Activated CD8-positive, alpha-beta T cell treated with anti-CD3 and anti-CD28 coated beads, Interleukin-2, amount 10 ng/mL, durations not matched to agents 7 days and 5 days (primary cell): ENCODE data around the gene TBX20. TPM values are rescaled to one million over a fixed set of nuclear protein-coding genes. Genes with fewer than 3 reads are reported as not detected.

ENCODE experiments used
- ATAC-seq: fragments of 150-1000 bp; cut with Tn5 transposase; one replicate; pipeline ENCODE4 v1.10.0; 2021; ENCODE audit warnings: moderate library complexity
- CTCF ChIA-PET: fragments of 350-600 bp; sonication (Branson Sonifier 250); formaldehyde crosslinking; loops from one replicate; lab custom pipeline; 2021; ENCODE audit warnings: antibody characterized with exemption; lab: Charles Lee
- POLR2A ChIA-PET: fragments of 350-600 bp; sonication (Branson Sonifier 250); formaldehyde crosslinking; loops from one replicate; lab custom pipeline; 2021; ENCODE audit warnings: antibody characterized with exemption; lab: Charles Lee
- DNase-seq: peaks from one replicate; pipeline ENCODE4 v3.0.0-alpha.2; 2020
- H3K27ac Mint-ChIP-seq: one replicate; pipeline ENCODE4 v1.8.0; 2021; ENCODE audit warnings: mild to moderate bottlenecking, mixed read lengths
- H3K27me3 Mint-ChIP-seq: one replicate; pipeline ENCODE4 v1.8.0; 2021; ENCODE audit warnings: low read depth, mixed read lengths
- H3K36me3 Mint-ChIP-seq: one replicate; pipeline ENCODE4 v1.8.0; 2021; ENCODE audit warnings: low read depth, mixed read lengths
- H3K4me1 Mint-ChIP-seq: one replicate; pipeline ENCODE4 v1.8.0; 2021; ENCODE audit warnings: low read depth, mixed read lengths
- H3K4me3 Mint-ChIP-seq: one replicate; pipeline ENCODE4 v1.8.0; 2021; ENCODE audit warnings: mild to moderate bottlenecking, mixed read lengths
- H3K9me3 Mint-ChIP-seq: one replicate; pipeline ENCODE4 v1.8.0; 2022; ENCODE audit warnings: mixed read lengths; ENCODE audit not compliant: insufficient read depth
- total RNA-seq, 2 experiments: library from RNA; stranded (reverse); gene quantifications; one replicate each; pipeline ENCODE4 v1.2.3, GENCODE V29; 2021

TBX20 gene, protein sequence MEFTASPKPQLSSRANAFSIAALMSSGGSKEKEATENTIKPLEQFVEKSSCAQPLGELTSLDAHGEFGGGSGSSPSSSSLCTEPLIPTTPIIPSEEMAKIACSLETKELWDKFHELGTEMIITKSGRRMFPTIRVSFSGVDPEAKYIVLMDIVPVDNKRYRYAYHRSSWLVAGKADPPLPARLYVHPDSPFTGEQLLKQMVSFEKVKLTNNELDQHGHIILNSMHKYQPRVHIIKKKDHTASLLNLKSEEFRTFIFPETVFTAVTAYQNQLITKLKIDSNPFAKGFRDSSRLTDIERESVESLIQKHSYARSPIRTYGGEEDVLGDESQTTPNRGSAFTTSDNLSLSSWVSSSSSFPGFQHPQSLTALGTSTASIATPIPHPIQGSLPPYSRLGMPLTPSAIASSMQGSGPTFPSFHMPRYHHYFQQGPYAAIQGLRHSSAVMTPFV
- not detected for total RNA-seq

DNA sequence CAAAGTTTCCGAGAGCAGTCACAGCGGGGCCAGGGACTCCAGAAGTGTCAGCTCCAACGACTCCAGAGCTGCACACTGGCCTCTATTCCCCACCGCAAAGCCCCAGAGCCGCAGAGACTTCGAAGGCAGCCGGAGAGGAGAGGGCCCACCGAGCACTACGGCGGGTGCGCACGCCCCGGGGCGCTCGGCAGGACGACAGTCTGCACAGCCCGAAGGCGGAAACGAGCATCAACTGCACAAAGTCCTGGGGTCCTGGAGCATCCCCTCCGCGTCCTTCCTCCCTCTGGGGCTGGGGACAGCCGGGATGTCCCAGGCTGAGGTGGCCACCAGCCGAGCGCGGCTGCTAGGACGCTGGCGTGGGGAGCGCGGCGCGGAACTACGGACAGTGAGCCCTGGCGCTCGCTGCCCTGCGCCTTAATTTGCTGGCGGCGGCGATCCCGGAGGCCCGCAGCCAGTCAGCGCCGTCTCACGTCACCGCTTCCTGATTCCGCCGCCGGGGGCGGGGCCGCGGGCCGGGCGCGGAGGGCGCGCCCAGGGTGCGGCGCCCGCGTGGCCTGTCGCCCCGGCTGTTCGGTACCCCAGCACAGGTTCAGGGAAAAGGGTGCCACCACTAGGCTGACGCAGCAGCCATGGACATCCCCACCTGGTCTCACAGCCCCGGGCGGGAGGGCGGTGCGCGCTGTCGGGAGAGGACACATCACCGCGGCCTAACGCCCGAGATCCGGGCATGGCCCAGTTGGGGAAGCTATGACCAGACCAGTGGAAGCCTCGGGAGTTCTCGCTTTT lies at the start of gene TBX20:
TBX20 (minus strand) TSS at position 391 of the 786 bp plus-strand sequence. CDS start 480 bp downstream, outside the sequence.
- H3K27ac Mint-ChIP-seq, result peak within 1 kb of the TSS; percentile 25
- POLR2A ChIA-PET, result no interaction called here
- ATAC-seq (peak; percentile 79), DNase-seq (peak; percentile 39)
- H3K4me3 Mint-ChIP-seq, result peak within 1 kb of the TSS; percentile 51
- peaks cover 10% of the 10 kb centered on the region for H3K9me3 Mint-ChIP-seq
- peaks cover 26% of the 10 kb centered on the region for H3K36me3 Mint-ChIP-seq
- CTCF ChIA-PET, result no interaction called here
- peaks cover 89% of the 10 kb centered on the region for H3K27me3 Mint-ChIP-seq
- peaks cover 25% of the 10 kb centered on the region for H3K4me1 Mint-ChIP-seq

DNA sequence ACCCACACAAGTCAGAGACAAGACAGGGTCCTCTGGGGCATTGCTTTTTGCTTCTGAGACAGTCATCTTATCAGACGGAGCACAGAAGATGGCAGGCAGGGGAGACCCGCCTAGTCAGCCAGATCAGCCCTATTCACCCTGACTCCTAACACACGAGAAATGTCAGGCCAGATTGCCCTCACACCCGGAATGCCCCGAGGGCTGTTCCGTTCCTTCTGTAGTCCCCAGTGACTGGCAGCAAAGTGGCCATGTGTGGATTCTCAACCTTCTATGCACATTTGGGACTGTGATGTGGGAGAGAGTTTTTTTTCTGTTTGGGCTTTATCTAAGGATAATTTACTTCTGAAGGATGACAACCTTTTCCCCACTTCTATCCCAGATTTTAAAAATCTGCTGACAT lies 35.5 kb upstream of the TBX20 start:
- CTCF ChIA-PET, result no interaction called here
- POLR2A ChIA-PET, result no interaction called here
- H3K4me1 Mint-ChIP-seq, result no peaks in the 10 kb centered on the region
- H3K27me3 Mint-ChIP-seq, result no peaks in the 10 kb centered on the region
- H3K9me3 Mint-ChIP-seq, result peaks cover 3% of the 10 kb centered on the region
- ATAC-seq (no peak), DNase-seq (no peak)
- H3K36me3 Mint-ChIP-seq, result no peaks in the 10 kb centered on the region
- no peak overlapping the region for H3K27ac Mint-ChIP-seq
- no peak overlapping the region for H3K4me3 Mint-ChIP-seq

DNA sequence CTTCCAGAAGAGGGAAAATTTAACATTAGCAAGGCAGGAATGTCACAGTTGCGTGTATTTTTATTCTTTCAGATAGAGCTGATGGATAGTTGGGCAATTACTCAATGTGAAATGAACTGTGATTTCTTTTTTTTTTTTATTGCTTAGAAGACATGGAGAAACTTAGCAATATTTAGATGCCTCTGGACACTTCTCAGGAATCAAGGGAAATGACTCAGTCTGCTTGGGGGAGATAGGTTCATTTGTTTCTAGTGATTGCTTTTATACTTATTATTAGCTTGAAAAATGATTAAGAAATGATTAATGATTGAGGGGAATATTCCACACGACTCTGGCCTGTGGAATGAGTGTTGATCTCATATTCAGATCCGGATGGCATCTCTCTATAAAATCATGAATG lies 33.1 kb upstream of the TBX20 start:
- Mint-ChIP-seq H3K27me3 (peaks cover 2% of the 10 kb centered on the region), H3K4me3 (no peak overlapping the region), H3K36me3 (no peaks in the 10 kb centered on the region), H3K27ac (no peak overlapping the region), H3K9me3 (peaks cover 3% of the 10 kb centered on the region), H3K4me1 (no peaks in the 10 kb centered on the region)
- ATAC-seq (no peak), DNase-seq (no peak)
- CTCF ChIA-PET, result interaction anchor here (0.8 kb wide), 1 partner anchor 630 kb away, joined by 3 read pairs; no protein-coding TSS in a partner anchor
- POLR2A ChIA-PET, result no interaction called here

DNA sequence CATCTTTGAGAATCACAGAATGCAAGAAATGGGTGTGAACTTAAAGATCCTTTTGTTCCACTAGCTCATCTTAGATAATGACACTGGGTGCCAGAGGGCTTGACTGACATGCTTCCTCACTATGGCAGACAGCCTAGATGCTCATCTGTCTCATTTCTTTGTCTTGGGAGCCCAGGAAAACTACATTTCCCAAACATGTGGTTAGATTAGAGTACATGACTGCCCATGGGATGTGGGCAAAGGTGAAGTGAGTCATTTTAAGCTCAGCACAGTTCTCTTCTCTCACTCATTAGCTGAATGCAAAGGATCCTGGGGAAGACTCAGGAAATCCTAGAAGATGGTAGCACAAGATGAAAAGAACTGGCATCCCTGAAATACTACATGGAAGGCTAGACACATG lies 32.5 kb upstream of the TBX20 start:
- ChIA-PET CTCF (interaction anchor here (0.8 kb wide), 1 partner anchor 631 kb away, joined by 3 read pairs; no protein-coding TSS in a partner anchor), POLR2A (no interaction called here)
- Mint-ChIP-seq H3K9me3 (peaks cover 1% of the 10 kb centered on the region), H3K27ac (no peak overlapping the region), H3K27me3 (peaks cover 2% of the 10 kb centered on the region), H3K4me1 (no peaks in the 10 kb centered on the region), H3K36me3 (no peaks in the 10 kb centered on the region), H3K4me3 (no peak overlapping the region)
- DNase-seq (no peak), ATAC-seq (no peak)

DNA sequence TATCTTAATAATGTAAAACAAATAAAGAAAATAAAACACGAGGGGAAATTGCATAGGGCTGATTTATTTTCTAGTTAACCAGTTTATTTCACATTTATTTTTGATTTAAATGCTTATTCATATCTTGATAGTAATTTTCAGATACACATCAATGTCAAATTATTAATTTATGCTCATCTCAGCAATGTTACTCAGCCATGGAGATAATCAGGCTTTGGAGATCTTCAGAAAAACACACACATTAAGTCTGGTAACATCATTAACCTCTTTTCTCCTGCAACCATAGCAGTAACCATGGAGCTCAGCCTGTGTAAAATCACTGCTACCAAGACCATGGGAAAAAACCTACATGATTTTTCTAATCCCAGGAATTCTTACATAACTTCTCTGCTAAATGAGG lies 31.9 kb upstream of the TBX20 start:
- H3K27ac Mint-ChIP-seq, result no peak overlapping the region
- no peaks in the 10 kb centered on the region for H3K4me1 Mint-ChIP-seq
- H3K36me3 Mint-ChIP-seq, result no peaks in the 10 kb centered on the region
- no peak overlapping the region for H3K4me3 Mint-ChIP-seq
- peaks cover 2% of the 10 kb centered on the region for H3K27me3 Mint-ChIP-seq
- no peak for ATAC-seq
- ChIA-PET POLR2A (no interaction called here), CTCF (no interaction called here)
- H3K9me3 Mint-ChIP-seq, result no peaks in the 10 kb centered on the region
- DNase-seq, result no peak

DNA sequence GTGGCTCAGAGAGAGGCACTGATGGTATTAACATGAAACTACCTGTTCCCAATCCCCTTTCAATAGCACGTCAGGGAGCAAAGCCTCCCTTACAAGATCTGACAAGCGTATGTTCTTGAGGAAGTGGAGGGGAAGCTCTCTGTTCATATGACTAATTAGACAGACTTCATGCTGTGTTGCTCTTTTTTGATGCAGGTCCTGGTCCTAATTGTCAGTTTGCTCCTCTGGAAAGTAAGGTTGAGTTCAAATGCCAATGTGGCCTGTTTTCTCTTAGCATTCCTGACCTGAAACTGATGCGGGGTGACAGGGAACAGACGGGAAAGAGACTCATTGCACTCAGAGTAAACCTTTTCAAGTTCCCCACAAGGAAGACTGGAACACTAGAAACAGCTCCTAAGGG lies 27.0 kb upstream of the TBX20 start:
- no peaks in the 10 kb centered on the region for H3K9me3 Mint-ChIP-seq
- POLR2A ChIA-PET, result no interaction called here
- CTCF ChIA-PET, result no interaction called here
- no peaks in the 10 kb centered on the region for H3K4me1 Mint-ChIP-seq
- no peak for DNase-seq
- ATAC-seq, result no peak
- H3K27me3 Mint-ChIP-seq, result peaks cover 8% of the 10 kb centered on the region
- H3K36me3 Mint-ChIP-seq, result no peaks in the 10 kb centered on the region
- no peak overlapping the region for H3K27ac Mint-ChIP-seq
- H3K4me3 Mint-ChIP-seq, result no peak overlapping the region

DNA sequence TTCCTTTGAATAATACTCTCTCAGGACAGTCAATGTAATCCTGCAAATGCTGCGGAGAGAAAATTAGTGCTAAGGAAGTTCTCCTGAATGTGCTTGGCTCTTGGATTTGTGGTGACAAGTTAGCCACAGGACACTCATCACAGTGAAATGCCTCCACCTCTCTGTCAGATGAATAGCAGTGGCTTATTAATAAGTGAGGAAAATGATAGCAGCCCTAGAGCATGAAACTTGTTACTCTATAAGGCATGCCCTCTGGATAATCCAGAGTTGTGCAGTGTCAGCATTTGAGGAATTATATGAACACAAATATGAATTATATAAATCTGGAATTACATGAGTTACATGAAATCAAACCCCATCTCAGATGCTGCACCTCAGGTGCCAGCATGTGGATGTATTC lies 23.5 kb upstream of the TBX20 start:
- ChIA-PET POLR2A (no interaction called here), CTCF (no interaction called here)
- H3K9me3 Mint-ChIP-seq, result no peaks in the 10 kb centered on the region
- H3K4me3 Mint-ChIP-seq, result no peak overlapping the region
- no peak for ATAC-seq
- H3K27me3 Mint-ChIP-seq, result peaks cover 15% of the 10 kb centered on the region
- H3K36me3 Mint-ChIP-seq, result no peaks in the 10 kb centered on the region
- H3K27ac Mint-ChIP-seq, result no peak overlapping the region
- H3K4me1 Mint-ChIP-seq, result no peaks in the 10 kb centered on the region
- DNase-seq, result no peak

DNA sequence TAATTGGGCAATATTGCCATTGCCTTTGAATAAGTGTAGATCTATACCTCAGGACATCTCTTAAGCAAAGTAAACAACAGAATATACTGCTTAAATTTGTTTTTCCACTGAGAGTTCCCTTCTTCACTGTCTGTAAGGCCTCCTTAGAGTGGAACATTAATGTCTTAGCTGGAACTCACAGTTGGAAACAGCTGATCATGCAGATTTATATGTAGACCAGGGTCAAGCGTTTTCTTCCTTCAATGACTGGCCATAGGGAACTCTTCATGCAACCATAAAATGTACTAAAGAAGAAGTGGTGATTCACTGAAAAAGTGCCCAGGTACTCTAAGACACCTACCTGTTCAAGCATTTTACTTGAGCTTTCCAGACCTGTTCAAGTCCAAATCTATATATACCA lies 18.3 kb upstream of the TBX20 start:
- Mint-ChIP-seq H3K9me3 (no peaks in the 10 kb centered on the region), H3K27ac (no peak overlapping the region), H3K4me1 (no peaks in the 10 kb centered on the region), H3K36me3 (no peaks in the 10 kb centered on the region), H3K4me3 (no peak overlapping the region), H3K27me3 (peaks cover 12% of the 10 kb centered on the region)
- ChIA-PET POLR2A (no interaction called here), CTCF (no interaction called here)
- ATAC-seq, result no peak
- DNase-seq, result no peak

DNA sequence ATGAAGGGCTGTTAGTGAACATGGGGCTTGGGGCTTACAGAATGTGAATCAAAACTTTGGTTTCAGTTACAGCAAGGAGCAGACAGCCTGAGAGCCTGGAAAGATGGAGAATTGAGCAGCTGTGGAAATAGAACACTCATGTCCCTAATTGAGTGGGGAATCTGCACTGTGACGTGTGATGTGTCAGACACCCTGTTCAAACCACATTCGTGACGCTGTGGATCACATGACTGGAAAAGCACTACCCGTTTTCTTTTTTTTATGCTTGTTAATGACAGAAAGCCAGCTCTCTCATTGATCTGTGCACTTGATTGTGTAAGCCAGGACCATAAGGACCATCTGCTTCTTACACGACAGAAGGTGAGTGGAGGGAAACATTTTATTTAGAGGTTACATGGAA lies 15.1 kb upstream of the TBX20 start:
- Mint-ChIP-seq H3K4me3 (no peak overlapping the region), H3K36me3 (no peaks in the 10 kb centered on the region), H3K27me3 (peaks cover 21% of the 10 kb centered on the region), H3K27ac (no peak overlapping the region), H3K4me1 (no peaks in the 10 kb centered on the region), H3K9me3 (no peaks in the 10 kb centered on the region)
- CTCF ChIA-PET, result no interaction called here
- DNase-seq, result no peak
- no peak for ATAC-seq
- POLR2A ChIA-PET, result no interaction called here

DNA sequence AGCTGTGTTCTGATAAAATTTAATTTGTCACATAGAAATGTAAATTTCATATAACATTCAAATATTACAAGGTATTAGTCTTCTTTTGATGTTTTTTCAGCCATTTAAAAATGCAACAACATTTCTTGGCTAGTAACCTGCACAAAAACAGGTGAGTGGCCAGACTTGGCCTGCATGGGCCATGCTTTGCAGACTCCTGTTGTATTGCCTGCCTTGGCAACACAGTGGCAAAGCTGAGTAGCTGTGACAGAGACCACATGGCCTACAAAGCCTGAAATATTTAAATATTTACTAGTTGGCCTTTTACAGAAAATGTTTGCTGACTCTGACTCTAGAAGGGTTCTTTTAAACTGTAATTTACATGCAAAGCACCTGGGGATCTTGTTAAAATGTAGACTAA lies 13.5 kb upstream of the TBX20 start:
- ChIA-PET CTCF (no interaction called here), POLR2A (no interaction called here)
- DNase-seq (no peak), ATAC-seq (no peak)
- no peaks in the 10 kb centered on the region for H3K4me1 Mint-ChIP-seq
- no peak overlapping the region for H3K4me3 Mint-ChIP-seq
- H3K27ac Mint-ChIP-seq, result no peak overlapping the region
- H3K9me3 Mint-ChIP-seq, result no peaks in the 10 kb centered on the region
- H3K36me3 Mint-ChIP-seq, result no peaks in the 10 kb centered on the region
- H3K27me3 Mint-ChIP-seq, result peaks cover 26% of the 10 kb centered on the region

DNA sequence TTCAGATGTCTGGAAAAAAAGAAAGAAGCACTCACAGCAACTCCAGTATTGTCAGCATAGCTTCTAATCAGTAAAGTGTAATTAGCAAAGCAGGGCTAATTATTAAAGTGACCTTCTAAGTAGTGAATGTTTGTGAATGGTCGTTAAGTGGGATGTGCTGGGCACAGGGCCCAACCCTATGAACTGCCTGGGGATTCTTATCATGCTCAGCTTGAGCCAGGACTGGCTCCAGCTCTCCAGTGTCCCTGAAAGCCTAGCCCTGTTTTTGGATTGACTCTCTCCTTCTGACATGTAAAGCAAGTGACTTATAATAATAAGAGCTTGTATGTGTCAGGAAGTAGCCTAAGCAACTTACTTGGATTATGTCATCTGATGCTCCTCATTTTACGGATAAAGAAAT lies 9.5 kb upstream of the TBX20 start:
- Mint-ChIP-seq H3K27me3 (peaks cover 62% of the 10 kb centered on the region), H3K9me3 (no peaks in the 10 kb centered on the region), H3K4me3 (no peak overlapping the region), H3K36me3 (peaks cover 5% of the 10 kb centered on the region), H3K4me1 (no peaks in the 10 kb centered on the region), H3K27ac (no peak overlapping the region)
- DNase-seq, result no peak
- POLR2A ChIA-PET, result no interaction called here
- ATAC-seq, result no peak
- CTCF ChIA-PET, result no interaction called here
